Omental fat pad (tissue), 4 donors: ENCODE measurements around the gene PYURF. TPM values are rescaled to one million over a fixed set of nuclear protein-coding genes. Genes with fewer than 3 reads are reported as not detected.

Experiments used
- ATAC-seq: fragments of 150-250 bp; one replicate; pipeline ENCODE4 v1.9.1; 2016; ENCODE audit warnings: mild to moderate bottlenecking, moderate library complexity; ENCODE audit not compliant: low FRiP score
- DNase-seq: peaks from one replicate; pipeline ENCODE4 v3.0.0-alpha.2; 2019; ENCODE audit warnings: low spot score
- CTCF ChIP-seq, 3 donors: fragments of 450-650 bp; IDR thresholded peaks; one replicate each; pipeline ENCODE4 v1.5.1; 2016 to 2017; ENCODE audit warnings: antibody characterized with exemption in 3 of 3, mild to moderate bottlenecking in 3 of 3, moderate library complexity in 2 of 3
- total RNA-seq, 4 donors: library from RNA; depleted of rRNA; stranded (reverse); fragments of >200 nt; gene quantifications; one replicate each; pipeline ENCODE4 v1.1.0, GENCODE V29; 2016

The PYURF gene
- total RNA-seq, 4 donors from 2014 or later: 78.5 to 101 (median 86.1) TPM

GRCh38 chr4:88511236-88511635 lies 12.3 kb downstream of the PYURF start:
- DNase-seq: no peak
- ATAC-seq: no peak
- TF ChIP-seq CTCF (IDR thresholded peaks at IDR 0.05): no peak

GRCh38 chr4:88503344-88503743 lies 20.2 kb downstream of the PYURF start:
- no peak for ATAC-seq
- no peak for TF ChIP-seq CTCF (IDR thresholded peaks at IDR 0.05)
- no peak for DNase-seq

GRCh38 chr4:88497859-88498409 lies 25.6 kb downstream of the PYURF start:
- ATAC-seq (no peak), DNase-seq (no peak)
- TF ChIP-seq CTCF (IDR thresholded peaks at IDR 0.05): no peak

GRCh38 chr4:88489100-88489761 lies 34.3 kb downstream of the PYURF start:
- DNase-seq (no peak), ATAC-seq (no peak)
- no peak for TF ChIP-seq CTCF (IDR thresholded peaks at IDR 0.05)

GRCh38 chr4:88481537-88481936 lies 42.0 kb downstream of the PYURF start:
- no peak for TF ChIP-seq CTCF (IDR thresholded peaks at IDR 0.05)
- DNase-seq (no peak), ATAC-seq (no peak)

GRCh38 chr4:88478247-88478646 lies 45.3 kb downstream of the PYURF start:
- no peak for TF ChIP-seq CTCF (IDR thresholded peaks at IDR 0.05)
- DNase-seq: no peak
- no peak for ATAC-seq

GRCh38 chr4:88477229-88477860 lies 46.2 kb downstream of the PYURF start:
- no peak for ATAC-seq
- TF ChIP-seq CTCF (IDR thresholded peaks at IDR 0.05): no peak
- DNase-seq: no peak
